Effector memory CD4-positive, alpha-beta T cell (primary cell): ENCODE measurements around the gene PACS1.

Source experiments
- DNase-seq, 3 donors: peaks; one replicate each; pipeline ENCODE4 v3.0.0-alpha.2; 2020
- H3K27ac ChIP-seq: 2 replicates; pipeline ENCODE4 v1.7.0; 2013; ENCODE audit warnings: mild to moderate bottlenecking, low read length, moderate library complexity; ENCODE audit not compliant: insufficient read depth, poor library complexity, severe bottlenecking
- H3K27me3 ChIP-seq: replicated peaks from 2 replicates; pipeline ENCODE4 v1.7.0; 2013; ENCODE audit warnings: mild to moderate bottlenecking, low read length; ENCODE audit not compliant: insufficient read depth, control insufficient read depth, poor library complexity, severe bottlenecking
- H3K36me3 ChIP-seq: 2 replicates; pipeline ENCODE4 v1.7.0; 2013; ENCODE audit warnings: mild to moderate bottlenecking, low read length, moderate library complexity; ENCODE audit not compliant: control insufficient read depth, insufficient read depth
- H3K4me1 ChIP-seq: 2 replicates; pipeline ENCODE4 v1.7.0; 2013; ENCODE audit warnings: low read length, mild to moderate bottlenecking; ENCODE audit not compliant: control insufficient read depth, insufficient read depth, poor library complexity, severe bottlenecking
- H3K4me3 ChIP-seq: 2 replicates; pipeline ENCODE4 v1.7.0; 2013; ENCODE audit warnings: low read length, low read depth, mild to moderate bottlenecking; ENCODE audit not compliant: insufficient read depth, poor library complexity, severe bottlenecking
- H3K9me3 ChIP-seq: 2 replicates; pipeline ENCODE4 v1.7.0; 2013; ENCODE audit warnings: mild to moderate bottlenecking, low read length, moderate library complexity; ENCODE audit not compliant: control insufficient read depth

The PACS1 gene

DNA sequence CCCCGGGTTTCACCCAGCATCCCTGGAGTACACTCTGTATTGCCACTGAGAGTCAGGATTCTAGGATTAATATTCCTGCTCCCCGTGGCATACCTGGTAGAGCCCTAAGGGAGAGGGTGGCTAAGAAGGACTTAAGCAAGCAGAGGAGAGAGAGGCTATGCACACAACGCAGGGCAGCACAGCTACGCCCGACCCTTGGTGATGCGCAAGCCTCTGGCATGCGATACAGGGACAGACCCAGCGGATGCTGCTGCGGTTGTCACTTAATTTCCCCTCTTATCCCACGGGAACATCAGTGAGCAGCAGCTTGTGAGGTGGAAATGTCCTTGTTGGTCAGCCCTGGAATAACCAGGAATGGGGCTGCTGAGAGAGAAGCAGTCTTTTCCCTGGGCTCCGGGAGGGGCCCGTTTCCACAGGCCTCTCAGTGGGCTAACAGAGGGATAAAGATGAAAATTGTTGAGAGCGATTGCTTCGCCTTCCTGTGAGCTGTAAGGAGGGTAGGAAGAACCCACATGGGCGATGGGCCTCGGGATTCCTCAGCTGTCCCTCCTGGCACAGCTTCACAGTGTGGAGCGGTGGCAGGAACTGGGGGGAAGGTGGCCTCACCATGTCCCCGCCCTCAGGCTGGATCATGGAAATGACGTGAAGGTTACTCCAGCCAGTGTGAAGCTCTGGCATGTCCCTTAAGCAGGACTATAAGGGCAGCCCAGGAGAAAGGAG, 149.9 kb downstream of the PACS1 start:
- Histone ChIP-seq H3K36me3 (peaks cover 58% of the 10 kb centered on the region), H3K4me1 (peaks cover 4% of the 10 kb centered on the region), H3K4me3 (no peak overlapping the region), H3K27ac (no peak overlapping the region), H3K27me3 (no peaks in the 10 kb centered on the region), H3K9me3 (no peaks in the 10 kb centered on the region)
- DNase-seq: no peak

DNA sequence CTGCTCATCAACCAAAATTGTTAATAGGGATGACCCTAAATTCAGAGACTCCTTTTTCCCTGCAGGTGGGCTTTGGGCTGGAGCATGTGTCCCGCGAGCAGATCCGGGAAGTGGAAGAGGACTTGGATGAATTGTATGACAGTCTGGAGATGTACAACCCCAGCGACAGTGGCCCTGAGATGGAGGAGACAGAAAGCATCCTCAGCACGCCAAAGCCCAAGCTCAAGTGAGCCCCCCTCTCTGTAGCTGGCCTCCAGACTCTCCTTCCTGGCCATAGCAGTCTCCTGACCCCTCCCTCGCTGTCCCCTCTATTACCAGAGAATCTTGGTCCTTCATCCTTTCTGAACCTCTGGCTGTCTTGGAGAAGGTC, 150.5 kb downstream of the PACS1 start:
- DNase-seq: no peak
- H3K4me1 ChIP-seq: peaks cover 4% of the 10 kb centered on the region
- H3K27ac ChIP-seq: no peak overlapping the region
- peaks cover 61% of the 10 kb centered on the region for H3K36me3 ChIP-seq
- H3K9me3 ChIP-seq: no peaks in the 10 kb centered on the region
- H3K4me3 ChIP-seq: no peak overlapping the region
- no peaks in the 10 kb centered on the region for H3K27me3 ChIP-seq

GRCh38 chr11:66221012-66221411, 150.9 kb downstream of the PACS1 start:
- DNase-seq: no peak
- Histone ChIP-seq H3K27me3 (no peaks in the 10 kb centered on the region), H3K9me3 (no peaks in the 10 kb centered on the region), H3K36me3 (peaks cover 60% of the 10 kb centered on the region), H3K4me3 (no peak overlapping the region), H3K4me1 (peaks cover 4% of the 10 kb centered on the region), H3K27ac (no peak overlapping the region)

DNA sequence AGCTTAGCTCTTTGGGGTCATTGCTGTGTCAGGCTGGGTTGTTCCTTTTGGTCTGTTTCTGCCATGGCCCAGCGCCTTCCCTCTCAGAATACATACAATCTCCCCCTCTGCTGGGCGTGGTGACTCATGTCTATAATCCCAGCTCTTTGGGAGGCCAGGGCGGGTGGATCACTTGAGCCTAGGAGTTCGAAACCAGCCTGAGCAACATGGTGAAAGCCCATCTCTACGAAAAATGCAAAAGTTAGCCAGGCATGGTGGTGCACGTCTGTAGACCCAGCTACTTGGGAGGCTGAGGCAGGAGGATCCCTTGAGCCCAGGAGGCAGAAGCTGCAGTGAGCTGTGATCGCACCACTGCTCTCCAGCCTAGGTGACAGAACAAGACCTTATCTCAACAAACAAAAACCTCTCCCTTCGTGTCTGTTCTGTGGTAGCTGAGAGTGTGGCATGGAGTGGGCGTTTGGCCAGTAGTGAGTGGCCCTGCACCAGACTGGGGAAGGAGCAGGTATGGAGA, 151.7 kb downstream of the PACS1 start:
- peak overlapping the region; percentile 88 for H3K27ac ChIP-seq
- no peaks in the 10 kb centered on the region for H3K27me3 ChIP-seq
- peaks cover 4% of the 10 kb centered on the region for H3K4me1 ChIP-seq
- H3K9me3 ChIP-seq: no peaks in the 10 kb centered on the region
- no peak overlapping the region for H3K4me3 ChIP-seq
- H3K36me3 ChIP-seq: peaks cover 53% of the 10 kb centered on the region
- no peak for DNase-seq

GRCh38 chr11:66222358-66223149, 152.5 kb downstream of the PACS1 start:
- Histone ChIP-seq H3K27ac (peak overlapping the region; percentile 88), H3K4me3 (no peak overlapping the region)
- DNase-seq: peak; percentile 91 to 92 (median 92)

GRCh38 chr11:66224226-66224855, 154.3 kb downstream of the PACS1 start:
- no peak for DNase-seq
- Histone ChIP-seq H3K36me3 (peaks cover 51% of the 10 kb centered on the region), H3K27ac (no peak overlapping the region), H3K27me3 (no peaks in the 10 kb centered on the region), H3K4me1 (peaks cover 4% of the 10 kb centered on the region), H3K9me3 (no peaks in the 10 kb centered on the region), H3K4me3 (no peak overlapping the region)

More at GRCh38 chr11:66222358-66223149, 152.5 kb downstream of the PACS1 start:
- H3K27me3 ChIP-seq: no peaks in the 10 kb centered on the region
- H3K36me3 ChIP-seq: peaks cover 53% of the 10 kb centered on the region
- H3K4me1 ChIP-seq: peaks cover 4% of the 10 kb centered on the region
- H3K9me3 ChIP-seq: no peaks in the 10 kb centered on the region

DNA sequence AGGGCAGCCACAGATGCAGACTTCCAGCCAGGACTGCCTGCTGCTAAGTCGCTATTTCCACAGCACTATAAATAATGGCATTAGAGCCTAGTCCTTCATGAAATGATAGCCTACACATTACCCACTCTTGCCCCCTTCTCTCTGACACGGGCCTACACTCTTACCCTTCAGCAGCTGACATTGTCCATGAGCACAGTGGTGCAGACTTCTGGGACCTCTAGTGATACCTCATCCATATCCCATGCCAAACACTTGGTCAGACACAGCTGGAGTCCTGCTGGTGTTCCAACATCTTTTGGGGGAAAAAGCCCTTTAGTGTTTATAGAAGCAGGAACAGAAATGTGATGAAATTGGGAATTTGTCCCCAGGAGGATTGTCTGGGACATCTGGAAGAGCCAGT, 155.0 kb downstream of the PACS1 start:
- Histone ChIP-seq H3K4me3 (no peak overlapping the region), H3K4me1 (peaks cover 4% of the 10 kb centered on the region), H3K9me3 (no peaks in the 10 kb centered on the region), H3K27me3 (no peaks in the 10 kb centered on the region), H3K36me3 (peaks cover 44% of the 10 kb centered on the region), H3K27ac (no peak overlapping the region)
- DNase-seq: no peak

- H3K36me3 ChIP-seq: peaks cover 44% of the 10 kb centered on the region
- H3K27me3 ChIP-seq: no peaks in the 10 kb centered on the region
These were observed 156.0 kb downstream of the PACS1 start for GRCh38 chr11:66226101-66226500.

GRCh38 chr11:66227700-66228099, 157.6 kb downstream of the PACS1 start:
- no peak for DNase-seq
- H3K9me3 ChIP-seq: no peaks in the 10 kb centered on the region
- H3K36me3 ChIP-seq: peaks cover 55% of the 10 kb centered on the region
- no peak overlapping the region for H3K4me3 ChIP-seq
- no peaks in the 10 kb centered on the region for H3K27me3 ChIP-seq
- no peaks in the 10 kb centered on the region for H3K4me1 ChIP-seq
- no peak overlapping the region for H3K27ac ChIP-seq

More at GRCh38 chr11:66226101-66226500, 156.0 kb downstream of the PACS1 start:
- DNase-seq: no peak
- no peaks in the 10 kb centered on the region for H3K9me3 ChIP-seq
- H3K27ac ChIP-seq: no peak overlapping the region
- peaks cover 4% of the 10 kb centered on the region for H3K4me1 ChIP-seq
- H3K4me3 ChIP-seq: no peak overlapping the region
